ENCODE data around the gene COL1A2. TPM values are rescaled to one million over a fixed set of nuclear protein-coding genes. Genes with fewer than 3 reads are reported as not detected.

Gene COL1A2
- polyA plus RNA-seq, 2 of the 4 experiments (the other 2 are of a cell fraction) = 0.14 TPM; not detected in 1

- TF ChIP-seq REST (IDR thresholded peaks at IDR 0.05) (no peak), RCOR1 (IDR thresholded peaks at IDR 0.05; ENCODE audit: low read depth, low read length) (no peak), FOSB (CRISPR knock-in tag; IDR thresholded peaks at IDR 0.05) (no peak), NR3C1 (IDR thresholded peaks at IDR 0.05) (no peak), CHD2 (IDR thresholded peaks at IDR 0.05; ENCODE audit: low read length, partially characterized antibody) (no peak)
Observed at GRCh38 chr7:94418851-94419250, 24.2 kb downstream of the COL1A2 start (continued).

GRCh38 chr7:94420328-94420727, 25.6 kb downstream of the COL1A2 start:
- ChIA-PET POLR2A (no interaction called here), CTCF (interaction anchor here (1.4 kb wide), 1 partner anchor 16 kb away, joined by 6 read pairs; no protein-coding TSS in a partner anchor)
- no peak for TF ChIP-seq MAFK (IDR thresholded peaks at IDR 0.05; ENCODE audit: partially characterized antibody)
- no peak for TF ChIP-seq CEBPB (IDR thresholded peaks at IDR 0.05)
- TF ChIP-seq E2F6 (IDR thresholded peaks at IDR 0.05; ENCODE audit: borderline replicate concordance, low read depth) = no peak
- TF ChIP-seq EP300 (IDR thresholded peaks at IDR 0.05) = no peak
- TF ChIP-seq ZNF302 (CRISPR knock-in tag; IDR thresholded peaks at IDR 0.05) = no peak
- no peak for TF ChIP-seq PHF8 (IDR thresholded peaks at IDR 0.05; ENCODE audit: borderline replicate concordance, low read depth)
- TF ChIP-seq HEYL (CRISPR knock-in tag; IDR thresholded peaks at IDR 0.05) = no peak
- TF ChIP-seq FOSL2 (IDR thresholded peaks at IDR 0.05) = no peak
- TF ChIP-seq FOSL2 (CRISPR knock-in tag; IDR thresholded peaks at IDR 0.05) = no peak
- no peak for TF ChIP-seq MAX (IDR thresholded peaks at IDR 0.05)
- no peak for TF ChIP-seq ZFP36 (IDR thresholded peaks at IDR 0.05; ENCODE audit: borderline replicate concordance, partially characterized antibody)
- no peak for TF ChIP-seq HOXB13 (CRISPR knock-in tag; IDR thresholded peaks at IDR 0.05; ENCODE audit: low read depth)
- no peak for TF ChIP-seq FOXS1 (CRISPR knock-in tag; IDR thresholded peaks at IDR 0.05)
- TF ChIP-seq MAZ (IDR thresholded peaks at IDR 0.05; ENCODE audit: borderline replicate concordance, low read depth, low read length) = no peak
- TF ChIP-seq REST (IDR thresholded peaks at IDR 0.05) = no peak
- TF ChIP-seq NFE2L2 (conservative IDR thresholded peaks at IDR 0.05; ENCODE audit: low read length) = no peak
- Histone ChIP-seq H3K4me3 (no peak overlapping the region), H3K27ac (no peak overlapping the region), H3K4me2 (no peak overlapping the region), H3K9me3 (no peaks in the 10 kb centered on the region), H3K4me1 (no peaks in the 10 kb centered on the region)
- 69% methylated on average over 6 of the region's 6 CpGs for WGBS (ENCODE audit: missing lambda C conversion rate)
- ATAC-seq (no peak), FAIRE-seq (no peak), DNase-seq (ENCODE audit: low read depth in 1 of 2, low spot score in 1 of 2) (no peak)

Data from A549 (cell line).